AG09309 (cell line): Measurements from ENCODE around the gene LRRC8D.

ENCODE experiments used
- DNase-seq: peaks from one replicate; pipeline ENCODE4 v3.0.0-alpha.2; 2010; ENCODE audit warnings: low read depth
- H3K4me3 ChIP-seq: 2 replicates; pipeline ENCODE4 v1.5.1; 2011; ENCODE audit warnings: mild to moderate bottlenecking, low read depth, low read length, moderate library complexity; ENCODE audit not compliant: control insufficient read depth
- TF ChIP-seq, protein P1 (sequence below): IDR thresholded peaks from 2 replicates; pipeline ENCODE4 v1.5.1; 2011; ENCODE audit warnings: mild to moderate bottlenecking, low read depth, low read length, inconsistent platforms; ENCODE audit not compliant: insufficient read depth, control insufficient read depth; ENCODE audit errors: missing control alignments

The LRRC8D gene

DNA sequence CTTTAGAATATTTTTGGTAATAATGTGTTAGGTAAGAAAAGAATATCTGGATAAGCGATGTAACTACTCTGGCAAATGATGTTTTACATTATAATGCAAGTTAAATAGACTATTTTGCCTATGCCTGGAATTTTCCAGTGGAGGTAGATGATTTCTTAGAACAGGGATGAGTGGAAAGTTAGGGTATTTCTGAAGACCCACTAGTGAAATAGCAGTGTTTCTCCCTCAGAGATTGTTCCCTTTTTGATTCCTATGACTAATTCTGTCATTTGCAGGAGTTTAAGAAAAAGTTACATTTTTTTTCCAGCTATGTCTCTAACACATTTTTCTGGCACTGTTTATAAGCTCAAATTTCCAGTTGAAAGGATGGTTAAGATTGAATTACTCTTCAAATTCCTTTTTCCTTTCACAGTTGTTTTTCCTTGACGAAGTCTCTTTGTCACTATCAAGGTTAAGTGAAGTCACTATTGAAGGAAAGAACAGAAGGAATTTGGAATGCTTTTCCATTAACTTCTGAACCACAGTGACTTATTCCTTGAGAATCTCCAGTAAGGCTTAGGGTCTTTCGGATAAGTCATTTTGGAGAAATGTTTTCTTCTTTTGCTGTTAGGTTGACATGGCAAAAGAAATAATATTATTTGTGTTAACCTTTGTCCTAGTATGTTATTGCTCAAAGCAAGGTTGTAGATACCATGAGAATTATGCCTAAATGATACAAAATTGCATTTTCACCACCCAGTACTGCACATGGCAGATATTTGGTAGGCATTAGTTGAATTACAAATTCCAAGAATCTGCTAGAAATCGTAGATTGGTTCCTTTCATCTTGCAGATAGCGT lies 131.2 kb downstream of the LRRC8D start:
- peak; percentile 38 for DNase-seq
- no peak overlapping the region for H3K4me3 ChIP-seq
- TF ChIP-seq, protein P1, sequence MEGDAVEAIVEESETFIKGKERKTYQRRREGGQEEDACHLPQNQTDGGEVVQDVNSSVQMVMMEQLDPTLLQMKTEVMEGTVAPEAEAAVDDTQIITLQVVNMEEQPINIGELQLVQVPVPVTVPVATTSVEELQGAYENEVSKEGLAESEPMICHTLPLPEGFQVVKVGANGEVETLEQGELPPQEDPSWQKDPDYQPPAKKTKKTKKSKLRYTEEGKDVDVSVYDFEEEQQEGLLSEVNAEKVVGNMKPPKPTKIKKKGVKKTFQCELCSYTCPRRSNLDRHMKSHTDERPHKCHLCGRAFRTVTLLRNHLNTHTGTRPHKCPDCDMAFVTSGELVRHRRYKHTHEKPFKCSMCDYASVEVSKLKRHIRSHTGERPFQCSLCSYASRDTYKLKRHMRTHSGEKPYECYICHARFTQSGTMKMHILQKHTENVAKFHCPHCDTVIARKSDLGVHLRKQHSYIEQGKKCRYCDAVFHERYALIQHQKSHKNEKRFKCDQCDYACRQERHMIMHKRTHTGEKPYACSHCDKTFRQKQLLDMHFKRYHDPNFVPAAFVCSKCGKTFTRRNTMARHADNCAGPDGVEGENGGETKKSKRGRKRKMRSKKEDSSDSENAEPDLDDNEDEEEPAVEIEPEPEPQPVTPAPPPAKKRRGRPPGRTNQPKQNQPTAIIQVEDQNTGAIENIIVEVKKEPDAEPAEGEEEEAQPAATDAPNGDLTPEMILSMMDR: no peak

DNA sequence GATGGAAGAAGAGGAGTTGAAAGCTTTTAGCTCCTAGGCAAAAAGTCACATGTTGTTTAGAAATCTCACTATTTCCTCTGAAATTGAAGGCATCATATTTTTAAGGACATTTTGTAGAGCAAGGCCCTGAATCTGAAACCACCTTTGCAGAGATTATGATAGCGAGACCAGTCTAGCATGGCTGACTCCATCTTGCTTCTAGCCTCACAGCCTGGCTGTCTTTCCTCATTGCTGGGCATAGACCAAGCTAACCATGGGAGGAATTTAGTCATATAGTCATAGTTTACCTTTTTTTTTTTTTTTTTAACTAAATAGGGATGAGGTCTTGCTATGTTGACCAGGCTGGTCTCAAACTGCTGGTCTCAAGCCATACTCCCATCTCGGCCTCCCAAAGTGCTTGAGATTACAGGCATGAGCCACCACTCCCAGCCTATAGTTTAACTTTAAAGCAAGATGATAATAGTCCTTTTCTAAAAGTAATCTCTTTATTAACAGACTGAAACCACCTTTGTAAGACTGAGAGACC lies 131.8 kb downstream of the LRRC8D start:
- H3K4me3 ChIP-seq: no peak overlapping the region
- TF ChIP-seq, protein P1: no peak
- no peak for DNase-seq

DNA sequence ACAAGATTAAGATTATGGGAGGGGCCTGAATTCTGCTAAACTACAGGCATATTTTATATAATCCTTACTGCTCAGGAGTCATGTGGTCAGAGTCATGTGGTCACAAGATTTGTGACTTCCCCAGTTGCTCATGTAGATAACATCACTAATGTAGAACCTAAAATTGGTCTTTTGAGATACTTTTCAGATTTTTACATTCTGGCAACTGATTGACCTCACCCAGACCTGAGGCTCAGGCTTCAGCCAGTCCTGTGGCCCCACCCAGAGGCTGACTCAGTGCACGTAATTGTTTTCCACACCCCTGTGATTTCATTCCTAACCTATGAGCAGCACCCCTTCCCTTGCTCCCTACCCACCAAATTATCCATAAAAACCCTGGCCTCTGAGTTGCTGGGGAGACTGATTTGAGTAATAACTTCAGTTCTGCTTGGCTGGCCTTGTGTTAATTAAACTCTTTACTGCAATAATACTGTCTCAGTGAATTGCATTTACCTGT lies 132.3 kb downstream of the LRRC8D start:
- DNase-seq: peak; percentile 77
- TF ChIP-seq, protein P1: no peak
- H3K4me3 ChIP-seq: no peak overlapping the region

DNA sequence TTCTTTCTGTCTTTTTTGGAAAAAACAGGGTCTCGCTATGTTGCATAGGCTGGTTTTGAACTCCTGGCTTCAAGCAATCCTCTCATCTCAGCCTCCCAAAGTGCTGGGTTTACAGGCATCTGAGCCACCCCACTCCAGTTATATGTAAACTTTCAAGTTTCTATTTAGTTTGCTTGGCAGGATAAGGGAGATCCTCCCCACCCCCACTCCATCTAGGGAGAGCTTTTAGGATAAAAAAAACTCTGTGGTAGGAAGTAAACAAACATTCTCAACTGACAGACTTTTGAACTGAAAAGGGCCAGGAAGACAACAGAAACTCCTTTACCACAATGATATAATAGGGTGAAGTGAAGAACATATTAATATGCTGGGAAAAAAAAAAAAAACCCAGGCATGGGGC lies 133.1 kb downstream of the LRRC8D start:
- no peak overlapping the region for H3K4me3 ChIP-seq
- no peak for DNase-seq
- TF ChIP-seq, protein P1: no peak

DNA sequence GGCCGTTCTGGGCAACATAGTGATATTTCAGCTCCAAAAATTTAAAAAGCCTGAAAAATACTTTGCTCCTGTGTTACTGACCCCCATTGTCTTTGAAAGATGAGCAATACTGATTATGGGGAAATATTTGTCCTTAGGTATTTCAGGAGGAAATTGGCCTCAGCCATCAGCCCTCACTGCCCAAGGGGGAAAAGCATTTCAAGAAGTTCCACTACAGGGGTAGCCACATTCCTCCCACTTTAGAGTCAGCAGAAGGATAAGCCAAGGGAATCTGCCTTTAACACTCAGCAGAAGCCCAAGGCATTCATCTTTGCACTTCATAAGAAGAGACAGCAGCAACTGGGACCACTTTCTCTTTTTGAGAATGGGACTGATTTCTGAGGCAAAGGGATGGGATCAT lies 133.6 kb downstream of the LRRC8D start:
- no peak for DNase-seq
- TF ChIP-seq, protein P1: no peak
- no peak overlapping the region for H3K4me3 ChIP-seq

DNA sequence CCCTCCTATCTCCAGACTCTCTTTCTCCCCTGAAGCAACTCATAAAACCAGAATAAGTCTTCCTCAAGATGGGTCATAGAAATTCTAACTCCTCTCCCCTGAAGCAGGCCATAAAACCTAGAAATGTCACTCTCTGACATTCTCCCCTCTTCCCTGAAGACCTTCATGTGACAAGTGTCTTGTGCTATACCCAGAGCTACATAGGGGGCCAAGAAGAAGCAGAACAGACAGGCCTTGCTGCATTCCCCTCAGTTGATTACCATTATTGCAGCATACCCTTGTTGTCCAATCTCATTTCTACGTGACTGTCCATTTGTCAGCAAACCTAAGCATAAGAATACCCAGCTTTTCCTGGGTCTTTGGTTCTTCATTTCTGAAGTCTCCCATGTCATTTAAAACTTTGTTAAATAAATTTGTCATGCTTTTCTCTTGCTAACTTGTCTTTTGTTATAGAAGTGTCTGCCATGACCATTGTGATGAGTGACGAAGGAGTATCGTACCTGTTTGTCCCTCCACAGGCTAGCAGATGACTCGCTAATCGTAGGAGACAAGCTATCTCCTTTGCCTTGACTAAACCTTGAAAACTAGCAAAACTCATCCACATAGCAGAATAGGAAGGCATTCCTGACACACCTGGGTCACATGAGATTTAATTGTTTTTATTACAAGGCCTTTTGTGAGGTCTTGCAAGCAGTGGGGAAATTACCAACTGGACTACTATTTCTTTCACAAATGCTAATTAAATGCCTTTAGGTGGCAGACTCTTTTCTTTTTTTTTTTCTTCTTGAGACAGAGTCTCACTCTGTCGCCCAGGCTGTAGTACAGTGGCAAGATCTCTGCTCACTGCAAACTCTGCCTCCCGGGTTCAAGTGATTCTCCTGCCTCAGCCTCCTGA lies 134.7 kb downstream of the LRRC8D start:
- no peak for DNase-seq
- TF ChIP-seq, protein P1: no peak
- H3K4me3 ChIP-seq: no peak overlapping the region
